Naive B cell (primary cell): ENCODE measurements around the gene ENTPD8. TPM values are rescaled to one million over a fixed set of nuclear protein-coding genes. Genes with fewer than 3 reads are reported as not detected.
"Not testable (repeated sequence)": the region's sequence is repeated elsewhere in the genome, so short reads cannot be mapped to it uniquely, and the experiment has no call there.

Experiments
- ATAC-seq, 2 donors: fragments of 150-1000 bp; cut with Tn5 transposase; 2 replicates each; pipeline ENCODE4 v1.10.0; 2021; ENCODE audit warnings: low read depth in 2 of 2, mild to moderate bottlenecking in 2 of 2, moderate library complexity in 2 of 2
- DNase-seq: peaks from one replicate; pipeline ENCODE4 v3.0.0; 2022
- H3K27ac Mint-ChIP-seq, 6 donors: one replicate each; pipeline ENCODE4 v1.8.0; 2020 to 2022; ENCODE audit warnings: mild to moderate bottlenecking in 6 of 6, mixed read lengths in 6 of 6, moderate library complexity in 5 of 6, inconsistent platforms in 2 of 6
- H3K27me3 Mint-ChIP-seq, 3 donors: one replicate each; pipeline ENCODE4 v1.8.0; 2021 to 2022; ENCODE audit warnings: mixed read lengths in 3 of 3, mild to moderate bottlenecking in 1 of 3
- H3K36me3 Mint-ChIP-seq, 2 donors: one replicate each; pipeline ENCODE4 v1.8.0; 2020 to 2022; ENCODE audit warnings: mixed read lengths in 2 of 2, inconsistent platforms in 1 of 2, mild to moderate bottlenecking in 1 of 2
- H3K4me1 Mint-ChIP-seq, 3 donors: one replicate each; pipeline ENCODE4 v1.8.0; 2020 to 2022; ENCODE audit warnings: mixed read lengths in 3 of 3, inconsistent platforms in 1 of 3, mild to moderate bottlenecking in 1 of 3, moderate library complexity in 1 of 3
- H3K4me3 Mint-ChIP-seq, 8 donors: one replicate each; pipeline ENCODE4 v1.8.0; 2020 to 2022; ENCODE audit warnings: mild to moderate bottlenecking in 8 of 8, mixed read lengths in 8 of 8, moderate library complexity in 8 of 8, inconsistent platforms in 2 of 8
- H3K9me3 Mint-ChIP-seq, 7 donors: one replicate each; pipeline ENCODE4 v1.8.0; 2020 to 2022; ENCODE audit warnings: mixed read lengths in 7 of 7, mild to moderate bottlenecking in 5 of 7, inconsistent platforms in 2 of 7, moderate library complexity in 1 of 7
- polyA plus RNA-seq, 6 donors: library from polyadenylated mRNA; unstranded; fragments of 300-500 nt; fragmentation: Illumina TruSeq; gene quantifications; one replicate each; pipeline ENCODE4 v1.2.3, GENCODE V29; 2021; ENCODE audit warnings: low read depth in 6 of 6

Gene ENTPD8
- polyA plus RNA-seq, 6 donors from 2014 or later = not detected

- Mint-ChIP-seq H3K27me3 (no peaks in the 10 kb centered on the region), H3K4me3 (peak overlapping the region in 4 of 8 donors; percentile 3 to 89 (median 73)), H3K27ac (peak overlapping the region in 2 of 6 donors; percentile 69 to 84), H3K9me3 (peaks cover 0 to 1% (median 0%) of the 10 kb centered on the region in 7 donors), H3K4me1 (peaks cover 17 to 26% (median 22%) of the 10 kb centered on the region in 3 donors), H3K36me3 (no peaks in the 10 kb centered on the region)
- ATAC-seq (no peak), DNase-seq (no peak)
These were observed 11.8 kb upstream of the ENTPD8 start for GRCh38 chr9:137452761-137453642.

- peak overlapping the region in 3 of 8 donors; percentile 21 to 85 (median 35) for H3K4me3 Mint-ChIP-seq
- H3K36me3 Mint-ChIP-seq = no peaks in the 10 kb centered on the region
- DNase-seq (no peak), ATAC-seq (no peak)
- H3K9me3 Mint-ChIP-seq = peaks cover 0 to 1% (median 0%) of the 10 kb centered on the region in 7 donors
- no peaks in the 10 kb centered on the region for H3K27me3 Mint-ChIP-seq
- peaks cover 17 to 26% (median 24%) of the 10 kb centered on the region in 3 donors for H3K4me1 Mint-ChIP-seq
- peak overlapping the region in 2 of 6 donors; percentile 33 to 74 for H3K27ac Mint-ChIP-seq
These were observed 11.0 kb upstream of the ENTPD8 start for GRCh38 chr9:137452006-137452760.

DNA sequence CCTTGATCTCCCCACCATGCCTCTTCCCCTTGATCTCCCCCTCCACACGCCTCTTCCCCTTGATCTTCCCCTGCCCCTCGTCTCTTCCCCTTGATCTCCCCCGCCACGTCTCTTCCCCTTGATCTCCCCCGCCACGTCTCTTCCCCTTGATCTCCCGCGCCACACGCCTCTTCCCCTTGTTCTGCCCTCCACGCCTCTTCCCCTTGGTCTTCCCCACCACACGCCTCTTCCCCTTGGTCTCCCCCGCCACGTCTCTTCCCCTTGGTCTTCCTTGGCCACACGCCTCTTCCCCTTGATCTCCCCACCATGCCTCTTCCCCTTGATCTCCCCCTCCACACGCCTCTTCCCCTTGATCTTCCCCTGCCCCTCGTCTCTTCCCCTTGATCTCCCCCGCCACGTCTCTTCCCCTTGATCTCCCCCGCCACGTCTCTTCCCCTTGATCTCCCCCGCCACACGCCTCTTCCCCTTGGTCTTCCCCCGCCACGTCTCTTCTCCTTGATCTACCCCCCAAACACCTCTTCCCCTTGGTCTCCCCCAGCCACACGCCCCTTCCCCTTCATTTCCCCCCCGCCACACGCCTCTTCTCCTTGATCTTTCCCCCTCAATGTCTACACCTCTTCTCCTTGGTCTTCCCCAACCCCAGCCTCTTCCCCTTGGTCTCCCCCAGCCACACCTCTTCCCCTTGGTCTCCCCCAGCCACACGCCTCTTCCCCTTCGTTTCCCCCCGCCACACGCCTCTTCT lies 10.3 kb upstream of the ENTPD8 start:
- not testable (repeated sequence) for DNase-seq, ATAC-seq, H3K27me3 Mint-ChIP-seq, H3K36me3 Mint-ChIP-seq, H3K9me3 Mint-ChIP-seq
- Mint-ChIP-seq H3K4me1 (peaks cover 17 to 30% (median 26%) of the 10 kb centered on the region in 3 donors), H3K4me3 (peak overlapping the region in 1 of 8 donors; percentile 63), H3K27ac (peak overlapping the region in 1 of 6 donors; percentile 59)

DNA sequence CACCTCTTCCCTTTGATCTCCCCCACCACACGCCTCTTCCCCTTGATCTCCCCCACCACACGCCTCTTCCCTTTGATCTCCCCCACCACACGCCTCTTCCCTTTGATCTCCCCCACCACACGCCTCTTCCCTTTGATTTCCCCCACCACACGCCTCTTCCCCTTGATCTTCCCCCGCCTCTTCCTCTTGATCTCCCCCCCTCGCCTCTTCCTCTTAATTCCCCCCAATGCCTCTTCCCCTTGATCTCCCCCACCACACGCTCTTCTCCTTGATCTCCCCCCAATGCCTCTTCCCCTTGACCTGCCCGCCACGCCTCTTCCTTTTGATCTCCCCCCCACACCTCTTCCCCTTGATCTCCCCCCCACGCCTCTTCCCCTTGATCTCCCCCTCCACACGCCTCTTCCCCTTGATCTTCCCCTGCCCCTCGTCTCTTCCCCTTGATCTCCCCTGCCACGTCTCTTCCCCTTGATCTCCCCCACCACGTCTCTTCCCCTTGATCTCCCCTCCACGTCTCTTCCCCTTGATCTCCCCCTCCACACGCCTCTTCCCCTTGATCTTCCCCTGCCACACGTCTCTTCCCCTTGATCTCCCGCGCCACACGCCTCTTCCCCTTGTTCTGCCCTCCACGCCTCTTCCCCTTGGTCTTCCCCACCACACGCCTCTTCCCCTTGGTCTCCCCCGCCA lies 9.5 kb upstream of the ENTPD8 start:
- ATAC-seq = not testable (repeated sequence)
- H3K27ac Mint-ChIP-seq = peak overlapping the region in 2 of 6 donors; percentile 27 to 41
- peaks cover 12 to 27% (median 26%) of the 10 kb centered on the region in 3 donors for H3K4me1 Mint-ChIP-seq

GRCh38 chr9:137449931-137450538 lies 8.9 kb upstream of the ENTPD8 start:
- no peak overlapping the region for H3K4me3 Mint-ChIP-seq
- peaks cover 16 to 32% (median 32%) of the 10 kb centered on the region in 3 donors for H3K4me1 Mint-ChIP-seq
- no peaks in the 10 kb centered on the region for H3K36me3 Mint-ChIP-seq
- H3K27ac Mint-ChIP-seq = peak overlapping the region in 2 of 6 donors; percentile 26 to 79
- H3K9me3 Mint-ChIP-seq = peaks cover 0 to 1% (median 0%) of the 10 kb centered on the region in 7 donors
- DNase-seq (no peak), ATAC-seq (no peak)
- peaks cover 0 to 5% (median 0%) of the 10 kb centered on the region in 3 donors for H3K27me3 Mint-ChIP-seq

More for the DNA sequence above, 9.5 kb upstream of the ENTPD8 start:
- peak overlapping the region in 2 of 8 donors; percentile 47 to 50 for H3K4me3 Mint-ChIP-seq
- not testable (repeated sequence) for DNase-seq, H3K27me3 Mint-ChIP-seq, H3K36me3 Mint-ChIP-seq, H3K9me3 Mint-ChIP-seq

GRCh38 chr9:137449081-137449844 lies 8.1 kb upstream of the ENTPD8 start:
- Mint-ChIP-seq H3K36me3 (no peaks in the 10 kb centered on the region), H3K4me3 (peak overlapping the region in 2 of 8 donors; percentile 38 to 78), H3K9me3 (peaks cover 0 to 1% (median 0%) of the 10 kb centered on the region in 7 donors), H3K4me1 (peaks cover 8 to 29% (median 24%) of the 10 kb centered on the region in 3 donors), H3K27ac (peak overlapping the region in 2 of 6 donors; percentile 26 to 62), H3K27me3 (peaks cover 0 to 8% (median 0%) of the 10 kb centered on the region in 3 donors)
- DNase-seq (no peak), ATAC-seq (no peak)

GRCh38 chr9:137448602-137448962 lies 7.4 kb upstream of the ENTPD8 start:
- Mint-ChIP-seq H3K4me3 (peak overlapping the region in 2 of 8 donors; percentile 38 to 74), H3K36me3 (no peaks in the 10 kb centered on the region), H3K4me1 (peaks cover 6 to 26% (median 24%) of the 10 kb centered on the region in 3 donors), H3K27me3 (peaks cover 0 to 10% (median 3%) of the 10 kb centered on the region in 3 donors), H3K27ac (peak overlapping the region in 2 of 6 donors; percentile 37 to 38), H3K9me3 (peaks cover 0 to 1% (median 0%) of the 10 kb centered on the region in 7 donors)
- DNase-seq (no peak), ATAC-seq (no peak)

- H3K27ac Mint-ChIP-seq = peak overlapping the region in 1 of 6 donors; percentile 38
- peaks cover 0 to 1% (median 0%) of the 10 kb centered on the region in 7 donors for H3K9me3 Mint-ChIP-seq
- peaks cover 0 to 10% (median 8%) of the 10 kb centered on the region in 3 donors for H3K27me3 Mint-ChIP-seq
- peaks cover 6 to 25% (median 24%) of the 10 kb centered on the region in 3 donors for H3K4me1 Mint-ChIP-seq
- DNase-seq (no peak), ATAC-seq (no peak)
- peak overlapping the region in 1 of 8 donors; percentile 38 for H3K4me3 Mint-ChIP-seq
- no peaks in the 10 kb centered on the region for H3K36me3 Mint-ChIP-seq
These were observed 6.8 kb upstream of the ENTPD8 start for GRCh38 chr9:137447722-137448601.

GRCh38 chr9:137446851-137447471 lies 5.8 kb upstream of the ENTPD8 start:
- ATAC-seq (peak in 1 of 2 donors; percentile 11), DNase-seq (no peak)
- Mint-ChIP-seq H3K36me3 (peaks cover 2 to 3% of the 10 kb centered on the region in 2 donors), H3K9me3 (no peaks in the 10 kb centered on the region), H3K27ac (peak overlapping the region in 3 of 6 donors; percentile 3 to 81 (median 26)), H3K27me3 (peaks cover 4 to 14% (median 11%) of the 10 kb centered on the region in 3 donors), H3K4me1 (peaks cover 8 to 24% (median 19%) of the 10 kb centered on the region in 3 donors), H3K4me3 (no peak overlapping the region)

- Mint-ChIP-seq H3K4me3 (no peak overlapping the region), H3K4me1 (peaks cover 11 to 21% (median 17%) of the 10 kb centered on the region in 3 donors), H3K27ac (no peak overlapping the region), H3K27me3 (peaks cover 6 to 16% (median 16%) of the 10 kb centered on the region in 3 donors), H3K36me3 (peaks cover 4 to 7% of the 10 kb centered on the region in 2 donors), H3K9me3 (no peaks in the 10 kb centered on the region)
- no peak for ATAC-seq
- no peak for DNase-seq
These were observed 4.8 kb upstream of the ENTPD8 start for GRCh38 chr9:137445930-137446431.
